ENCODE data around the gene ZNF311.
"Not testable (repeated sequence)": the region's sequence is repeated elsewhere in the genome, so short reads cannot be mapped to it uniquely, and the experiment has no call there.

ZNF311 gene

GRCh38 chr6:28982476-28983266, 22.4 kb downstream of the ZNF311 start:
- DNase-seq = no peak

DNA sequence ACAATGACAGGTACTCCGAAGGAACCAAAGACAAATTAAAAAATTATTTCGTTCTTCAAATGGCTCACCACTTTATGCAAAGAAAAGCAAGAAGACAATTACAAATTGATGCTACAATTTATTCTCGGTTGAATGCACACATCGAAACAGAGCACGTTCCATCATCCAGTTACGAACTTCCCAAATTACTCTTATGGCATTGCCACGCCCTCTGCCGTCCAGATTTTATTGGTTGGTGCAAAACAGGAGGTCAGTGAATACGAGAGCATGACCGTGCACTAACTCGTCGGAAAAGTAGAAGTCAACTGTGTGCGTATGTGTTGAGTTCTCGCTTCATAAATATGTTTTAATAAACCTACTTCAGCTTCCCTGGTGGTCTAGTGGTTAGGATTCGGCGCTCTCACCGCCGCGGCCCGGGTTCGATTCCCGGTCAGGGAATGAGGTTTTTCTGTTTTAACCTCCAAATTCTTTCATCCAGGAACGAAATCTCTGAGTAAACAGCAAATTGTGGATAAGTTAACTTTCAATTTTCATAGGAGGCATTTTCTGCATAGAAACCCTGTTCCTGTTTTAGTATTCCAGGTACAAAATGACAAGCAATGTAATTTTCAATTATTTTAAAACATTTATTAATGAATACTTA, 23.2 kb downstream of the ZNF311 start:
- peak; percentile 52 to 62 (median 56) for DNase-seq

- DNase-seq = peak; percentile 48 to 74 (median 60)
Measured at GRCh38 chr6:28981431-28981832, 23.7 kb downstream of the ZNF311 start.

DNA sequence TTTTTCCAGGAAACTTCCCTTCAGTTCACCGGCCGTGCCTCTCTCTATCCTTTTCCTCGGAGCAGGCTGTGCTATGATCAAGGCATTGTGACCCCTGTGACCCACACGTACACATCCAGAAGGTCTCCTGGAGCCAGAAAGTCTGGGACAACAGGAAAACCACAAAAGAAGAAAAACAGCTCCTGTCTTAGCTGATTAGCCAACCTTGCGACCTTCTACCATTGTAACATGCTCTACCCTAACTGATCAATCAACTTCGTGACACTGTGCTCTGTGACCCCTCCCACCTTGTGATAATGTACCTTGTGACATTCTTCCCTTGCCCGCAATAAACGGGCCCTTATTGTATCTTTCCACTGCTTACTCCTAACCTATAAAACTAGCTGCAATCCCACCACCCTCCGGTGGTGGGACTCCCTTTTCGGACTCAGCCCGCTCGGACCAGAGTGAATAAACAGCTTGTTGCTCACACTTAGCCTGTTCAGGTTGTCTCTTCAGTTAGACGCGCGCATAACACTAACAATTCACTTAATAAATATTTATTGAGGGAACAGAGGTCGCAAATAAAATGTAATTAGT, 24.2 kb downstream of the ZNF311 start:
- DNase-seq = peak in 1 of 4 experiments; percentile 6

DNA sequence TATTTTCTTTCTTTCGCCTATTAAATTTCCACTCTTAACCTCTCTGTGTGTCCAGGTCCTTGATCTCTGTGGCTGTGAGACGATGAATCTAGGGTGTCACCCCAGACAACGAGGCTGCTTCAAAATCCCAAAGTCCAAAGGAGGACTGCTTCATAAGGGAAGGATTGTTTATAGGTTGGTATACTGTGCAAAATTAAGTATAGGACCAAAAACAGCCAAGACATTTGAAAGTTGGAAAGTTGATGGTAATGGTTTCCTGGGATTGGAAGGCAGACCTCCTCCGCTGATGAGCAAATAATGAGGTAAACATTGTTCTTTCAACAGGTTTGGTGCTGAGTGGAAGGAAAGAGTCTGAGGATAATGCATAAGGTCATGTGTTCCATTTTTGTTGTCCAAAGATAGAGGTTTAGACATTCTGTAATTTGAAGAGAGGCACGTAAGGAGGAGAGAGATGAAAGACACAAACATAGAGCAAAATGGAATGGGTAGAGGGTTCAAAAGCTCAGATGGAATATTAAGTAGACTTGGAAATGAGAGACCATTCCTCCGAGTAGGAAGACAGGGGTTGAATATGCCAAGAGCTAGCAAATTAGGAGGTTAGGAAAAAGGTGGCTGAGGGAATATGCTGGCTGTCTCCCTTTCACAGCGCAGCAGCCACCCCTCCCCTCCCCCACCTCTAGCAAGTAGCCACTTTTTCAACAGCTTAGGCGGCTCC, 24.8 kb downstream of the ZNF311 start:
- no peak for DNase-seq

DNA sequence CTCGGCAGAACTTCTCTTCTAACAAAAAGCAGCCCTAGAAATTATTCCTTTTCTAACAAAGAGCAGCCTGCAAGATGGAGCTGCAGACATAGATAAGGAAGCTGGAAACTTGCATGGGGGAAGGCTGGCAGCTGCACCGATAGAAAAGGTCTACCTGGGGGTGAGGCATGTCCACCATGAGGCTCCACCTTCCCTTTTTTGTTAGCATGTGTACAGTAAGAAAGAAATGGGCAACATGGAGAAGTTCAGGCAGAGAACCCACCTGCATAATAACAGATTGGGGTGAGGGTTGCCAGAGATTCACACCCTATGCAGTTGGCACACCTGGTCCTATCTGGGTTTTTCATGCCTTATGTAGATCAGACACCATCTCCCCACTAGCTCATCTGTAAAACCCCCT, 25.4 kb downstream of the ZNF311 start:
- DNase-seq = no peak

GRCh38 chr6:28978959-28979561, 26.1 kb downstream of the ZNF311 start:
- DNase-seq = no peak

- DNase-seq = no peak
Measured at GRCh38 chr6:28978133-28978491, 27.0 kb downstream of the ZNF311 start.

DNA sequence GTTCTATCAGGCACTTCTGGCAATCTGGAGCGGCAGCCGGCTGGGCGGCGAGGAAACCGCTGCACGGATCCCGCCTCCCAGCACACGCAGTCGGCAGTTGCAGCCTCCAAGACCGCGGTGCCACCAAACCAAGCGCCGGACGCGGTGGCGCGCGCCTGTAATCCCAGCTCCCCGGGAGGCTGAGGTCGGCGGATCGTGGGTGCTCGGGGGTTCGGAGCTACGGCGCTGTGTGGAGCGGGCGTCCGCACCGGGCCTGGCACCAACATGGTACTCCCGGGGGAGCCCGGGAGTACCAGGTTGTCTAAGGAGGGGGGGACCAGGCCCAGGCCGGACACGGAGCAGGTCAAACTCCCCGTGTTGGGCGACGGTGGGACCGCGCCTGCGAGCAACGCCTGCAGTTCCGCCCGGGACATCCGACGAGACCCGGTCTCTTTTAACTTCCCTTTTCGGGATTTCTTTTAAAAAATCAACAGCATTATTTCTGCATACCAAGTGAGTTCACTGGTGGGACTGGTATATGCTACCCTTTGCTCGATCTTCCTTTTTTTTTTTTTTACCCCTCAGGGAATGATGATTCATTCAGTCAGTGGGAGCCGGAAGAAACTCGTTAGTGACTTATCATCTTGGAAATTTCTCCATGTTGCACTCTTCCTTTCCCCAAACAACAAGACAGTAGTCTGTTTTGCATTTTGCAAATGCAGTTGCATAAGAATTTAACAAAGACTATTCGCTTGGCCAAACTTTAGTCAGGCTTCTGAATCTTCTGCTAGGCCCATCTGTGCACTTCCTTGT, 27.6 kb downstream of the ZNF311 start:
- DNase-seq = no peak

- no peak for DNase-seq
Measured at GRCh38 chr6:28976677-28977076, 28.4 kb downstream of the ZNF311 start.

- no peak for DNase-seq
Measured at GRCh38 chr6:28974505-28974904, 30.6 kb downstream of the ZNF311 start.

DNA sequence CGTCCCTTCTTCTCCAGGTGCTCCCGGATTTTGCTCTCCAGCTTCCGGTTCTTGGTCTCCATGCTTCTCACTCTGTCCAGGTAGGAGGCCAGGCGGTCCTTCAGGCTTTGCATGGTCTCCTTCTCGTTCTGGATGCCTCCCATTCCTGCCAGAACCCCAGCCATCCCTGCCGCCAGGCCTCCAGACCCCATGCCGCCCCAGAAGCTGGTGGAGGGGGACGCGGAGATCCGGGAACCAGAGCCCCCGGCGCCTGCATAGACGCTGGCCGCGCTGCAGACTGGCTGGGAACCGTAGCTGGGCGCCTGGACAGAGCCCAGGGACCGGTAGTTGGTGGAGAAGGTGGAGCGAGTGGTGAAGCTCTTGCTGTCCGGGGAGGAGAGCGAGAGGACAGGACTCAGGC, 35.1 kb downstream of the ZNF311 start:
- not testable (repeated sequence) for DNase-seq

DNA sequence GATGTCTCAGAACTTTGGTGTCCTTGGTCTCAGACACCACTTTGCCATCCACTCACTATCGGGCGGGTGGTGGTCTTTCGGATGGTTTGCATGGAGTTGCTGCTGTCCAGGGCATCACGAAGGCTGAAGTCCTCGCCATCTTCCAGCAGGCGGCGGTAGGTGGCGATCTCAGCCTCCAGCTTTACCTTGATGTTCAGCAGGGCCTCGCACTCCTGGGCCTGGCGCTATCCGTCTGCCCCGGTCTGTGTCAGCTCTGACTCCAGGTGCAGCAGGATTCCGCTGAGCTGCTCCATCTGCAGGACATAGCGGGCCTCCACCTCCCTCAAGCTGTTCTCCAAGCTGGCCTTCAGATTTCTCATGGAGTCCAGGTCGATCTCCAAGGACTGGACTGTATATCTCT, 36.0 kb downstream of the ZNF311 start:
- DNase-seq = no peak

DNA sequence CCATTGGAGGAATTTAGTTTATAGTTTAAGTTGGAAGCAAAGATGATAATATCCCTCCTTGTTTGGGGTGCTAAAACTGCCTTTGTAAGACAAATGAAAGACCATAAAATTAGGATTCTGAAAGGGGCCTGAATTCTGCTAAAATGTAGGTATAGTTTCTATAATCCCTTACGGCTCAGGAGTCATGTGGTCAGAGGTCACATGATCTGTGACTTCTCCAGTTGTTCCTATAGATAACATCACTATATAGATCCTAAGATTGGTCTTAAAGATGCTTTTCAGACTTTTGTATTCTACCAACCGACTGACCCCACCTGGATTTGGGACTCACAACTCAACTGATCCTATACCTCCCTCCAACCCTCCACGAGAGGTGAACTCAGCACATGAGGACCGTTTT, 36.6 kb downstream of the ZNF311 start:
- DNase-seq = no peak

DNA sequence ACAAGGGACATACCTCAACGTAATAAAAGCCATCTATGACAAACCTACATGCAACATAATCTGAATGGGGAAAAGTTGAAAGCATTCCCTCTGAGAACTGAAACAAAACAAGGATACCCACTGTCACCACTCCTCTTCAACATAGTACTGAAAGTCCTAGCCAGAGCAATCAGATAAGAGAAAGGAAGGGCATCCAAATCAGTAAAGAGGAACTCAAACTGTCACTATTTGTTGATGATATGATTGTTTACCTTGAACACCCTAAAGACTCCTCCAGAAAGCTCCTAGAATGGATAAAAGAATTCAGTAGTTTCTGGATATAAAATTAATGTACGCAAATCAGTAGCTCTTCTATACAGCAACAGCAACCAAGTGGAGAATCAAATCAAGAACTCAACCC, 39.4 kb downstream of the ZNF311 start:
- no peak for DNase-seq

DNA sequence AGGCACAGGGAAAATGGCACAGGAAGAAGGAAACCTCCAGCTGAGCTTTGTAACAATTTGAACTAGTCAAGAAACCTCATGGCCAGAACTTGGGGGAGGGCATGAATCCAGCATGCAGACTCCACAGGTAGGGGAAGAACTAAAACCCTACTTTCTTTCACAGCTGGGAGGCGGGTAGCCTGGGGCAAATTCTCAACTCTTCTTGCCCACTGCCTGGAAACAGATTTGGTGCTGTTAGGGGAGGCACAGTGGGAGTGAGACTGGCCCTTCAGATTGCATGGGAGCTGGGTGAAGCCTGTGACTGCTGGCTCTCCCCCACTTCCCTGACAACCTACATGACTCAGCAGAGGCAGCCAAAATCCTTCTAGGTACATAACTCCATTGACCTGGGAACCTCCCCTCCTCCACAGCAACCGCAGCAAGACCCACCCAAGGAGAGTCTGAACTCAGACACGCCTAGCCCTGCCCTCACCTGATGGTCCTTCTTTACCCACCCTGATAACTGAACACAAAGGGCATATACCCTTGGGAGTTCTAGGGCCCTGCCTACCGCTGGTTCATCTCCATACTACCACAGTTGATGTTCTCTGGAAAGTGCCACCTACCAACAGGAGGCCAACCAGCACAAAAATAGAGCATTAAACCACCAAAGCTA, 44.1 kb downstream of the ZNF311 start:
- DNase-seq = no peak

GRCh38 chr6:28958561-28959243, 46.4 kb downstream of the ZNF311 start:
- not testable (repeated sequence) for DNase-seq

DNA sequence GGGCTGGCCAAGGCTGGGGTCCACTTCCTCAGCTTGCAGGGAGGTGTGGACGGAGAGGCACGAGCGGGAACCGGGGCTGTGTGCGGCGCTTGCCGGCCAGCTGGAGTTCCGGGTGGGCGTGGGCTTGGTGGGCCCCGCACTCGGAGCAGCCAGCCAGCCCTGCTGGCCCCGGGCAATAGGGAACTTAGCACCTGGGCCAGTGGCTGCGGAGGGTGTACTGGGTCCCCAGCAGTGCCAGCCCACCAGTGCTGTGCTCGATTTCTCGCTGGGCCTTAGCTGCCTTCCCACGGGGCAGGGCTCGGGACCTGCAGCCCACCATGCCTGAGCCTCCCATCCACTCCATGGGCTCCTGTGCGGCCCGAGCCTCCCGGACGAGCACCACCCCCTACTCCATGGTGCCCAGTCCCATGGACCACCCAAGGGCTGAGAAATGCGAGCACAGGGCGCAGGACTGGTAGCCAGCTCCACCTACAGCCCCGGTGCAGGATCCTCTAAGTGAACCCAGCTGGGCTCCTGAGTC, 47.3 kb downstream of the ZNF311 start:
- not testable (repeated sequence) for DNase-seq

DNA sequence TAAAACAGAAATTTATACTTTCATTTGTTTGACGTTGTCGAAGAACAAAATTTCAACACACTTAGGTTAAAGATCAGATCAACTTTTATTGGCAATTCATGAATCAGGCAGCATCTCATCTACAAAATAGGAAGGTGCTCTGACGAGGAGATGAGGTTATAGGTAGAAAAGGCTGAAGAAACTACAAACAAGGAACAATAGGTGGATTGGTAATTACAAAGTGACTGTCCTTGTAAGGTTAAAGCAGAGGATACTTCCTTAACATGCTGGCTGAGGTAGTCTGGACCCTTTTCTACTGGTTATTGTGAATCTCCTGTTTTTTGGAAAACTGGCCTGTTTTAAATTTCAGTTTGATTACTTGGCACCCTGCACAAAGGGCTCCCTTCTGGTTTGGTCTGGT, 48.8 kb downstream of the ZNF311 start:
- no peak for DNase-seq

DNA sequence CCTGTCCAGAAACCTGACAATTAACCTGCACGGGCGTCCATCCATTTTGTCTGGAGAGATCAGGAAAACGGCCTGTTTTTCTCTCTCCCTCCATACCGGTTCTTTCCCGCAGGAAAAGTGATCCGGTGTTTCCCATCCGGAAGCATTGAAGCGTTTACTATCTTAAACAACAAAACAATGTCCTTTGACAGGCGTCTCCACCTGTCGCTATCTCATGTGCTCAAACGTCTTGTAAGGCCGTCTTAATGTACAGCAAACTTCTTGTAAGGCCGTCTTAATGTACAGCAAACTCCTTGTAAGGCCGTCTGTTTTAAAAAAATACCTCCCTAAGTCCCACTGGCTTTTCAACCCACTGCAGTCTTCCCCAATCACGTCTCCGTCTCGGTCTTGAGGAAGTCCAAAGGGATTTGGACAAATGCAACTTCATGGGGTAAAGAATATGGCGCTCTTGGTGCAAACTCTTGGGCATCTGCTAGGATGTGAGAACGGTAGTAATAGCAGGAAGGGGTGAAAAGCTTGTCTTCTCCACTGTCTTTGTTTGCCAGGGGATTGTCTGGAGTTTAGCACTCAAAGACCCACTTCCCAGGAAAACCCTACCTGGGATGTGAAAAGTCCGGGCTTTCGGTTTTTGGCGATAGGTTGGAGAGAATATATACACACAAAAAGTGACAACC, 51.4 kb downstream of the ZNF311 start:
- DNase-seq = no peak

Data from activated naive CD4-positive, alpha-beta T cell (primary cell).